GM23338 (cell line): ENCODE results near the gene NECAP2. TPM values are rescaled to one million over a fixed set of nuclear protein-coding genes. Genes with fewer than 3 reads are reported as not detected.

ENCODE experiments used
- CREB1 ChIP-seq: fragments of 250-450 bp; sonication (Bioruptor Pico); IDR thresholded peaks from 2 replicates; pipeline ENCODE4 v1.5.0; 2020; ENCODE audit warnings: low read depth, mild to moderate bottlenecking, moderate library complexity
- ETS1 ChIP-seq: IDR thresholded peaks from 2 replicates; pipeline ENCODE4 v1.6.1; 2016; ENCODE audit warnings: antibody characterized with exemption
- EZH2 ChIP-seq: fragments of 200-600 bp; sonication (generic); IDR thresholded peaks from one replicate; pipeline ENCODE4 v1.8.0; 2017; ENCODE audit warnings: antibody characterized with exemption, mild to moderate bottlenecking, low read depth; ENCODE audit not compliant: unreplicated experiment
- EZH2phosphoT487 ChIP-seq: fragments of 200-600 bp; sonication (generic); IDR thresholded peaks from one replicate; pipeline ENCODE4 v1.8.1; 2018; ENCODE audit warnings: antibody characterized with exemption; ENCODE audit not compliant: unreplicated experiment
- JUNB ChIP-seq: IDR thresholded peaks from one replicate; pipeline ENCODE4 v1.6.1; 2016; ENCODE audit warnings: antibody characterized with exemption; ENCODE audit not compliant: unreplicated experiment
- NANOG ChIP-seq: IDR thresholded peaks from 2 replicates; pipeline ENCODE4 v1.6.1; 2016; ENCODE audit warnings: antibody characterized with exemption, borderline replicate concordance
- POLR2AphosphoS5 ChIP-seq: IDR thresholded peaks from 2 replicates; pipeline ENCODE4 v1.6.1; 2016; ENCODE audit warnings: antibody characterized with exemption, low read depth
- STAT1 ChIP-seq: IDR thresholded peaks from one replicate; pipeline ENCODE4 v1.6.1; 2016; ENCODE audit warnings: antibody characterized with exemption; ENCODE audit not compliant: unreplicated experiment
- ZNF114 ChIP-seq: fragments of 250-450 bp; sonication (Bioruptor Pico); IDR thresholded peaks from 2 replicates; pipeline ENCODE4 v1.5.0; 2020; ENCODE audit warnings: mild to moderate bottlenecking, moderate library complexity
- ZNF331 ChIP-seq: fragments of 250-450 bp; sonication (Bioruptor Pico); IDR thresholded peaks from 2 replicates; pipeline ENCODE4 v1.5.0; 2020; ENCODE audit warnings: low read depth, mild to moderate bottlenecking, moderate library complexity
- ZNF462 ChIP-seq: fragments of 250-450 bp; sonication (Bioruptor Pico); IDR thresholded peaks from 2 replicates; pipeline ENCODE4 v1.5.0; 2020; ENCODE audit warnings: mild to moderate bottlenecking, moderate library complexity
- polyA plus RNA-seq: library from polyadenylated mRNA; unstranded; fragments of >200 nt; fragmentation: Nextera tagmentation; extraction: Ambion mirVana; gene quantifications from 2 replicates; pipeline ENCODE4 v1.2.1, GENCODE V29; 2016
- total RNA-seq: library from RNA; depleted of rRNA; stranded (reverse); fragments of >200 nt; shearing (Covaris generic); gene quantifications from 2 replicates; pipeline ENCODE4 v1.2.3, GENCODE V29; 2014

Gene NECAP2
- total and polyA plus RNA-seq, 2 experiments from 2014 or later = 20.2 to 28.9 TPM

GRCh38 chr1:16442265-16442664 is 1.7 kb downstream of the NECAP2 start (continued):
- no peak for TF ChIP-seq ZNF462 (CRISPR knock-in tag)
- TF ChIP-seq NANOG = no peak
- TF ChIP-seq ZNF331 (CRISPR knock-in tag) = no peak
- TF ChIP-seq ZNF114 = no peak
- no peak for TF ChIP-seq CREB1
- no peak for TF ChIP-seq STAT1
- TF ChIP-seq POLR2AphosphoS5 = no peak
- no peak for TF ChIP-seq ETS1
- no peak for TF ChIP-seq JUNB
- no peak for TF ChIP-seq EZH2phosphoT487
- no peak for TF ChIP-seq EZH2
